SK-N-MC (cell line): ENCODE measurements around the gene MT1E.

Experiments
- DNase-seq: peaks from one replicate; pipeline ENCODE4 v3.0.0-alpha.2; 2011; ENCODE audit warnings: low read depth, low spot score
- H3K27ac ChIP-seq: fragments of 200-600 bp; sonication (generic); 2 replicates; pipeline ENCODE4 v1.5.1; 2016; ENCODE audit warnings: mixed run types
- H3K36me3 ChIP-seq: fragments of 200-600 bp; sonication (generic); 2 replicates; pipeline ENCODE4 v1.6.1; 2017; ENCODE audit warnings: antibody characterized with exemption, low read length, mixed read lengths; ENCODE audit not compliant: insufficient read depth
- H3K4me3 ChIP-seq: fragments of 200-600 bp; sonication (generic); 2 replicates; pipeline ENCODE4 v1.5.1; 2016
- H3K9ac ChIP-seq: fragments of 200-600 bp; sonication (generic); 2 replicates; pipeline ENCODE4 v1.8.0; 2017; ENCODE audit warnings: mixed run types, mixed read lengths; ENCODE audit not compliant: insufficient read length
- H3K9me3 ChIP-seq: fragments of 200-600 bp; sonication (generic); 2 replicates; pipeline ENCODE4 v1.6.1; 2017; ENCODE audit warnings: low read depth, mild to moderate bottlenecking, antibody characterized with exemption, low read length, moderate library complexity, mixed read lengths
- EZH2 ChIP-seq: fragments of 200-600 bp; sonication (generic); IDR thresholded peaks from one replicate; pipeline ENCODE4 v1.6.1; 2017; ENCODE audit warnings: antibody characterized with exemption
- FOXP2 ChIP-seq: optimal IDR thresholded peaks from 2 replicates; pipeline ENCODE3; 2011; ENCODE audit warnings: mild to moderate bottlenecking, moderate library complexity; ENCODE audit not compliant: insufficient read depth; ENCODE audit errors: extremely low read length, control extremely low read depth
- POLR2AphosphoS5 ChIP-seq: IDR thresholded peaks from 2 replicates; pipeline ENCODE4 v1.6.1; 2012; ENCODE audit warnings: mild to moderate bottlenecking, low read depth, low read length, borderline replicate concordance

Gene MT1E

GRCh38 chr16:56645838-56646237 lies 20.3 kb downstream of the MT1E start:
- Histone ChIP-seq H3K9me3 (no peaks in the 10 kb centered on the region), H3K36me3 (no peaks in the 10 kb centered on the region), H3K9ac (no peak overlapping the region), H3K27ac (no peak overlapping the region), H3K4me3 (no peak overlapping the region)
- TF ChIP-seq POLR2AphosphoS5 (no peak), FOXP2 (no peak), EZH2 (no peak)
- no peak for DNase-seq

- no peak for DNase-seq
- H3K27ac ChIP-seq: no peak overlapping the region
- H3K4me3 ChIP-seq: no peak overlapping the region
- TF ChIP-seq FOXP2: no peak
- TF ChIP-seq EZH2: no peak
- TF ChIP-seq POLR2AphosphoS5: no peak
- H3K9ac ChIP-seq: no peak overlapping the region
- no peaks in the 10 kb centered on the region for H3K9me3 ChIP-seq
- no peaks in the 10 kb centered on the region for H3K36me3 ChIP-seq
Observed at GRCh38 chr16:56647641-56648431, 22.3 kb downstream of the MT1E start.

- no peak overlapping the region for H3K4me3 ChIP-seq
- no peak for DNase-seq
- H3K9me3 ChIP-seq: no peaks in the 10 kb centered on the region
- no peaks in the 10 kb centered on the region for H3K36me3 ChIP-seq
- TF ChIP-seq FOXP2 (no peak), EZH2 (no peak), POLR2AphosphoS5 (no peak)
- H3K9ac ChIP-seq: no peak overlapping the region
- H3K27ac ChIP-seq: no peak overlapping the region
Observed at GRCh38 chr16:56649271-56649670, 23.7 kb downstream of the MT1E start.

GRCh38 chr16:56649820-56650219 lies 24.2 kb downstream of the MT1E start:
- no peaks in the 10 kb centered on the region for H3K36me3 ChIP-seq
- H3K4me3 ChIP-seq: no peak overlapping the region
- H3K9ac ChIP-seq: no peak overlapping the region
- H3K27ac ChIP-seq: no peak overlapping the region
- TF ChIP-seq FOXP2 (no peak), EZH2 (no peak), POLR2AphosphoS5 (no peak)
- H3K9me3 ChIP-seq: no peaks in the 10 kb centered on the region
- DNase-seq: no peak

GRCh38 chr16:56651586-56651985 lies 26.0 kb downstream of the MT1E start, which contains the start of gene MT1B:
Gene MT1B, plus strand, starts transcription at chr16:56651886. Its CDS starts 68 bp downstream, at chr16:56651954.
- H3K27ac ChIP-seq: no peak within 1 kb of the TSS
- TF ChIP-seq FOXP2: no peak
- TF ChIP-seq EZH2: no peak
- TF ChIP-seq POLR2AphosphoS5: no peak
- no peak within 1 kb of the TSS for H3K4me3 ChIP-seq
- H3K9ac ChIP-seq: no peak within 1 kb of the TSS
- H3K36me3 ChIP-seq: no peaks in the 10 kb centered on the region
- no peaks in the 10 kb centered on the region for H3K9me3 ChIP-seq
- no peak for DNase-seq

- TF ChIP-seq EZH2 (no peak), POLR2AphosphoS5 (no peak), FOXP2 (no peak)
- Histone ChIP-seq H3K9ac (no peak overlapping the region), H3K36me3 (no peaks in the 10 kb centered on the region), H3K9me3 (no peaks in the 10 kb centered on the region), H3K27ac (no peak overlapping the region), H3K4me3 (no peak overlapping the region)
- DNase-seq: no peak
Observed at GRCh38 chr16:56652600-56652999, 27.0 kb downstream of the MT1E start.

GRCh38 chr16:56653218-56653617 lies 27.6 kb downstream of the MT1E start:
- no peak for TF ChIP-seq EZH2
- TF ChIP-seq FOXP2: no peak
- TF ChIP-seq POLR2AphosphoS5: no peak
- Histone ChIP-seq H3K9ac (no peak overlapping the region), H3K9me3 (no peaks in the 10 kb centered on the region), H3K4me3 (no peak overlapping the region), H3K36me3 (no peaks in the 10 kb centered on the region), H3K27ac (no peak overlapping the region)
- no peak for DNase-seq

- Histone ChIP-seq H3K36me3 (no peaks in the 10 kb centered on the region), H3K9me3 (no peaks in the 10 kb centered on the region), H3K27ac (no peak within 1 kb of the TSS), H3K9ac (no peak within 1 kb of the TSS), H3K4me3 (no peak within 1 kb of the TSS; the same call in 1 of the 2 replicates)
- TF ChIP-seq FOXP2 (no peak), EZH2 (no peak), POLR2AphosphoS5 (no peak)
- DNase-seq: no peak
Observed at GRCh38 chr16:56657555-56658326, 32.2 kb downstream of the MT1E start, which contains the start of gene MT1F. Gene MT1F, plus strand, starts transcription at chr16:56657959. Its CDS starts 100 bp downstream, at chr16:56658059.
